HEK293 (cell line): ENCODE measurements around the gene CACNA2D3.

ENCODE experiments used
- CTCF ChIA-PET: fragments of 350-600 bp; formaldehyde crosslinking; extraction: SDS; loops from one replicate; lab custom pipeline; 2021; ENCODE audit warnings: antibody characterized with exemption; lab: Yijun Ruan, JAX
- POLR2A ChIA-PET: fragments of 300-600 bp; formaldehyde crosslinking; extraction: SDS; loops from one replicate; lab custom pipeline; 2020; ENCODE audit warnings: antibody characterized with exemption, inconsistent platforms; lab: Yijun Ruan, JAX
- H3K27ac ChIP-seq: fragments of 200-500 bp; sonication (Bioruptor generic); 2 replicates; pipeline ENCODE4 v1.5.1; 2014; ENCODE audit warnings: low read depth, low read length, control low read depth, inconsistent platforms; ENCODE audit errors: extremely low read depth
- H3K36me3 ChIP-seq, 2 experiments: fragments of 200-500 bp in 1 of 2; sonication (Bioruptor generic) in 1 of 2; 1 replicate in 1 of 2; 2 replicates in 1 of 2; pipeline ENCODE4 v1.5.1; 2014 to 2017; ENCODE audit warnings: inconsistent platforms in 2 of 2, low read length in 2 of 2; ENCODE audit not compliant: control insufficient read depth in 2 of 2, insufficient read depth in 1 of 2
- H3K4me1 ChIP-seq: fragments of 200-500 bp; sonication (Bioruptor generic); 2 replicates; pipeline ENCODE4 v1.5.1; 2014; ENCODE audit warnings: mild to moderate bottlenecking, low read length, inconsistent platforms; ENCODE audit not compliant: control insufficient read depth, insufficient read depth
- H3K4me3 ChIP-seq: 2 replicates; pipeline ENCODE4 v1.5.1; 2011; ENCODE audit warnings: low read depth, mild to moderate bottlenecking, control low read depth, low read length, moderate library complexity
- H3K9me3 ChIP-seq: fragments of 200-500 bp; sonication (Bioruptor generic); 2 replicates; pipeline ENCODE4 v1.5.1; 2014; ENCODE audit warnings: low read depth, low read length, inconsistent platforms; ENCODE audit not compliant: control insufficient read depth, insufficient read depth
- SCRT1 ChIP-seq: fragments of 450-650 bp; formaldehyde crosslinking; IDR thresholded peaks from 2 replicates; pipeline ENCODE4 v1.5.1; 2016; ENCODE audit warnings: missing biosample characterization, missing genetic modification characterization, borderline replicate concordance
- SCRT2 ChIP-seq: fragments of 450-650 bp; formaldehyde crosslinking; IDR thresholded peaks from 2 replicates; pipeline ENCODE4 v1.5.1; 2016; ENCODE audit warnings: missing biosample characterization, missing genetic modification characterization
- ZBTB20 ChIP-seq: fragments of 450-650 bp; formaldehyde crosslinking; IDR thresholded peaks from 2 replicates; pipeline ENCODE4 v1.5.1; 2016; ENCODE audit warnings: missing biosample characterization, missing genetic modification characterization
- ZEB2 ChIP-seq: fragments of 450-650 bp; formaldehyde crosslinking; IDR thresholded peaks from 2 replicates; pipeline ENCODE4 v1.5.1; 2016; ENCODE audit warnings: missing biosample characterization, missing genetic modification characterization
- ZFP69B ChIP-seq: fragments of 450-650 bp; formaldehyde crosslinking; IDR thresholded peaks from 2 replicates; pipeline ENCODE4 v1.5.1; 2016; ENCODE audit warnings: missing biosample characterization, missing genetic modification characterization
- ZNF146 ChIP-seq: fragments of 450-650 bp; formaldehyde crosslinking; IDR thresholded peaks from 2 replicates; pipeline ENCODE4 v1.5.1; 2016; ENCODE audit warnings: missing biosample characterization, missing genetic modification characterization
- ZNF184 ChIP-seq: fragments of 450-650 bp; IDR thresholded peaks from 2 replicates; pipeline ENCODE4 v1.5.1; 2018; ENCODE audit warnings: missing biosample characterization, mild to moderate bottlenecking, missing genetic modification characterization
- ZNF292 ChIP-seq: fragments of 450-650 bp; formaldehyde crosslinking; IDR thresholded peaks from 2 replicates; pipeline ENCODE4 v1.5.1; 2016; ENCODE audit warnings: low read depth, missing biosample characterization, missing genetic modification characterization, borderline replicate concordance
- ZNF335 ChIP-seq: fragments of 450-650 bp; formaldehyde crosslinking; conservative IDR thresholded peaks from 2 replicates; pipeline ENCODE4 v1.5.1; 2016; ENCODE audit warnings: missing biosample characterization, missing genetic modification characterization
- ZNF416 ChIP-seq: fragments of 450-650 bp; formaldehyde crosslinking; IDR thresholded peaks from 2 replicates; pipeline ENCODE4 v1.5.1; 2016; ENCODE audit warnings: missing biosample characterization, missing genetic modification characterization
- ZNF423 ChIP-seq: fragments of 450-650 bp; formaldehyde crosslinking; IDR thresholded peaks from 2 replicates; pipeline ENCODE4 v1.5.1; 2016; ENCODE audit warnings: missing biosample characterization, missing genetic modification characterization
- ZNF707 ChIP-seq: fragments of 450-650 bp; formaldehyde crosslinking; IDR thresholded peaks from 2 replicates; pipeline ENCODE4 v1.5.1; 2016; ENCODE audit warnings: missing biosample characterization, missing genetic modification characterization
- ZNF768 ChIP-seq: fragments of 450-650 bp; formaldehyde crosslinking; IDR thresholded peaks from 2 replicates; pipeline ENCODE4 v1.5.1; 2018; ENCODE audit warnings: missing biosample characterization, mild to moderate bottlenecking, missing genetic modification characterization
- ZNF843 ChIP-seq: fragments of 450-650 bp; formaldehyde crosslinking; IDR thresholded peaks from 2 replicates; pipeline ENCODE4 v1.5.1; 2016; ENCODE audit warnings: missing biosample characterization, missing genetic modification characterization
- ZSCAN30 ChIP-seq: fragments of 450-650 bp; IDR thresholded peaks from 2 replicates; pipeline ENCODE4 v1.5.1; 2018; ENCODE audit warnings: missing biosample characterization, mild to moderate bottlenecking, missing genetic modification characterization, moderate library complexity
- ZXDB ChIP-seq: fragments of 450-650 bp; formaldehyde crosslinking; IDR thresholded peaks from 2 replicates; pipeline ENCODE4 v1.5.1; 2016; ENCODE audit warnings: missing biosample characterization, missing genetic modification characterization
- TF ChIP-seq, protein P1 (sequence below): fragments of 450-650 bp; formaldehyde crosslinking; IDR thresholded peaks from 2 replicates; pipeline ENCODE4 v1.5.1; 2016; ENCODE audit warnings: missing biosample characterization, missing genetic modification characterization
- TF ChIP-seq, protein P2 (sequence below): fragments of 450-650 bp; formaldehyde crosslinking; IDR thresholded peaks from 2 replicates; pipeline ENCODE4 v1.5.1; 2016; ENCODE audit warnings: missing biosample characterization, missing genetic modification characterization
- TF ChIP-seq, protein P3 (sequence below): fragments of 450-650 bp; formaldehyde crosslinking; IDR thresholded peaks from 2 replicates; pipeline ENCODE4 v1.5.1; 2017; ENCODE audit warnings: missing biosample characterization, missing genetic modification characterization
- TF ChIP-seq, protein P4 (sequence below): fragments of 450-650 bp; formaldehyde crosslinking; IDR thresholded peaks from 2 replicates; pipeline ENCODE4 v1.5.1; 2016; ENCODE audit warnings: missing biosample characterization, missing genetic modification characterization
- TF ChIP-seq, protein P5 (sequence below): fragments of 450-650 bp; formaldehyde crosslinking; IDR thresholded peaks from 2 replicates; pipeline ENCODE4 v1.5.1; 2017; ENCODE audit warnings: missing biosample characterization, mild to moderate bottlenecking, missing genetic modification characterization, moderate library complexity

CACNA2D3 gene

DNA sequence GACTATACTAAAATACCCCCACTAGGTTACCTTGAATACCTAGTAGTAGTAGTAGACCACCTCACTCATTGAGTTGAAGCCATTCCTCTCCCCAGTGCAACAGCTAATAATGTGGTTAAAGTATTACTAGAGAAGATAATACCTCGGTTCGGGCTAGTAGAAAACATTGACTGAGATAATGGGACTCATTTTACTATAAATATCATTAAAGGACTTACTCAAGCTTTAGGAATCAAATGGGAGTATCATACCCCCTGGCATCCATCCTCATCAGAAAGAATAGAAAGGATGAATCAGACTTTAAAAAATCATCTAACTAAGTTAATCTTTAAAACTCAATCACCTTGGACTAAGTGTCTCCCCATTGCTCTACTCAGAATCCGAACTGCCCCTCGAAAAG, 49.0 kb upstream of the CACNA2D3 start:
- ChIA-PET POLR2A (no interaction called here), CTCF (no interaction called here)
- Histone ChIP-seq H3K9me3 (no peaks in the 10 kb centered on the region), H3K36me3 (no peaks in the 10 kb centered on the region), H3K27ac (no peak overlapping the region), H3K4me1 (no peaks in the 10 kb centered on the region), H3K4me3 (no peak overlapping the region)
- TF ChIP-seq, protein P1, sequence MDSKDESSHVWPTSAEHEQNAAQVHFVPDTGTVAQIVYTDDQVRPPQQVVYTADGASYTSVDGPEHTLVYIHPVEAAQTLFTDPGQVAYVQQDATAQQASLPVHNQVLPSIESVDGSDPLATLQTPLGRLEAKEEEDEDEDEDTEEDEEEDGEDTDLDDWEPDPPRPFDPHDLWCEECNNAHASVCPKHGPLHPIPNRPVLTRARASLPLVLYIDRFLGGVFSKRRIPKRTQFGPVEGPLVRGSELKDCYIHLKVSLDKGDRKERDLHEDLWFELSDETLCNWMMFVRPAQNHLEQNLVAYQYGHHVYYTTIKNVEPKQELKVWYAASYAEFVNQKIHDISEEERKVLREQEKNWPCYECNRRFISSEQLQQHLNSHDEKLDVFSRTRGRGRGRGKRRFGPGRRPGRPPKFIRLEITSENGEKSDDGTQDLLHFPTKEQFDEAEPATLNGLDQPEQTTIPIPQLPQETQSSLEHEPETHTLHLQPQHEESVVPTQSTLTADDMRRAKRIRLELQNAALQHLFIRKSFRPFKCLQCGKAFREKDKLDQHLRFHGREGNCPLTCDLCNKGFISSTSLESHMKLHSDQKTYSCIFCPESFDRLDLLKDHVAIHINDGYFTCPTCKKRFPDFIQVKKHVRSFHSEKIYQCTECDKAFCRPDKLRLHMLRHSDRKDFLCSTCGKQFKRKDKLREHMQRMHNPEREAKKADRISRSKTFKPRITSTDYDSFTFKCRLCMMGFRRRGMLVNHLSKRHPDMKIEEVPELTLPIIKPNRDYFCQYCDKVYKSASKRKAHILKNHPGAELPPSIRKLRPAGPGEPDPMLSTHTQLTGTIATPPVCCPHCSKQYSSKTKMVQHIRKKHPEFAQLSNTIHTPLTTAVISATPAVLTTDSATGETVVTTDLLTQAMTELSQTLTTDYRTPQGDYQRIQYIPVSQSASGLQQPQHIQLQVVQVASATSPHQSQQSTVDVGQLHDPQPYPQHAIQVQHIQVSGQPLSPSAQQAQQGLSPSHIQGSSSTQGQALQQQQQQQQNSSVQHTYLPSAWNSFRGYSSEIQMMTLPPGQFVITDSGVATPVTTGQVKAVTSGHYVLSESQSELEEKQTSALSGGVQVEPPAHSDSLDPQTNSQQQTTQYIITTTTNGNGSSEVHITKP (tag by site-specific recombination), result no peak
- TF ChIP-seq ZNF843 (tag by site-specific recombination) (no peak), SCRT2 (tag by site-specific recombination) (no peak), ZNF292 (tag by site-specific recombination) (no peak), ZFP69B (tag by site-specific recombination) (no peak), ZBTB20 (tag by site-specific recombination) (no peak), ZNF768 (tag by site-specific recombination) (no peak)
- TF ChIP-seq, protein P2, sequence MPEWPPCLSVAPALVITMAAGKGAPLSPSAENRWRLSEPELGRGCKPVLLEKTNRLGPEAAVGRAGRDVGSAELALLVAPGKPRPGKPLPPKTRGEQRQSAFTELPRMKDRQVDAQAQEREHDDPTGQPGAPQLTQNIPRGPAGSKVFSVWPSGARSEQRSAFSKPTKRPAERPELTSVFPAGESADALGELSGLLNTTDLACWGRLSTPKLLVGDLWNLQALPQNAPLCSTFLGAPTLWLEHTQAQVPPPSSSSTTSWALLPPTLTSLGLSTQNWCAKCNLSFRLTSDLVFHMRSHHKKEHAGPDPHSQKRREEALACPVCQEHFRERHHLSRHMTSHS, result no peak
- TF ChIP-seq, protein P3, sequence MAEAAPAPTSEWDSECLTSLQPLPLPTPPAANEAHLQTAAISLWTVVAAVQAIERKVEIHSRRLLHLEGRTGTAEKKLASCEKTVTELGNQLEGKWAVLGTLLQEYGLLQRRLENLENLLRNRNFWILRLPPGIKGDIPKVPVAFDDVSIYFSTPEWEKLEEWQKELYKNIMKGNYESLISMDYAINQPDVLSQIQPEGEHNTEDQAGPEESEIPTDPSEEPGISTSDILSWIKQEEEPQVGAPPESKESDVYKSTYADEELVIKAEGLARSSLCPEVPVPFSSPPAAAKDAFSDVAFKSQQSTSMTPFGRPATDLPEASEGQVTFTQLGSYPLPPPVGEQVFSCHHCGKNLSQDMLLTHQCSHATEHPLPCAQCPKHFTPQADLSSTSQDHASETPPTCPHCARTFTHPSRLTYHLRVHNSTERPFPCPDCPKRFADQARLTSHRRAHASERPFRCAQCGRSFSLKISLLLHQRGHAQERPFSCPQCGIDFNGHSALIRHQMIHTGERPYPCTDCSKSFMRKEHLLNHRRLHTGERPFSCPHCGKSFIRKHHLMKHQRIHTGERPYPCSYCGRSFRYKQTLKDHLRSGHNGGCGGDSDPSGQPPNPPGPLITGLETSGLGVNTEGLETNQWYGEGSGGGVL (tag by site-specific recombination), result no peak
- TF ChIP-seq, protein P4, sequence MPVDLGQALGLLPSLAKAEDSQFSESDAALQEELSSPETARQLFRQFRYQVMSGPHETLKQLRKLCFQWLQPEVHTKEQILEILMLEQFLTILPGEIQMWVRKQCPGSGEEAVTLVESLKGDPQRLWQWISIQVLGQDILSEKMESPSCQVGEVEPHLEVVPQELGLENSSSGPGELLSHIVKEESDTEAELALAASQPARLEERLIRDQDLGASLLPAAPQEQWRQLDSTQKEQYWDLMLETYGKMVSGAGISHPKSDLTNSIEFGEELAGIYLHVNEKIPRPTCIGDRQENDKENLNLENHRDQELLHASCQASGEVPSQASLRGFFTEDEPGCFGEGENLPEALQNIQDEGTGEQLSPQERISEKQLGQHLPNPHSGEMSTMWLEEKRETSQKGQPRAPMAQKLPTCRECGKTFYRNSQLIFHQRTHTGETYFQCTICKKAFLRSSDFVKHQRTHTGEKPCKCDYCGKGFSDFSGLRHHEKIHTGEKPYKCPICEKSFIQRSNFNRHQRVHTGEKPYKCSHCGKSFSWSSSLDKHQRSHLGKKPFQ (tag by site-specific recombination), result no peak

DNA sequence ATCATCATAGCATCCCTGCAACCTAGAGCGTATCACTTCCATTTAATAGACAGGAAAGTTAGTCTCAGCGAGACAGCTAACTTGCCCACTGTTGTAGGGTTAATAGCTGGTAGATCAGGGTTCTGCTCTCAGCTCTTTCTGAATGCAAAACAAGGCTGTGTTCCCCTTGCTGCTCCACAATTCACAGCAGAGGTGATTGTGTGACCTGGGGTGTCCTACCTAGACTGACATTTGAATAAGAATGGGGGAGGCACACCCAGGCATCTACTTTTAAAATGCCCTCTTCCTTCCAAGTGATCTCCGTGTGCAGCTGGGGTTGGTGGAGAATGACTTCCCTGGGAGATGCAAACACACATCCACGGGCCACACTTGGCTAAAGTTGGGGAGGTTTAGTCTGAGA, 43.0 kb upstream of the CACNA2D3 start:
- Histone ChIP-seq H3K4me3 (no peak overlapping the region), H3K4me1 (no peaks in the 10 kb centered on the region), H3K36me3 (peaks cover 0 to 2% of the 10 kb centered on the region in 2 experiments; a peak in 1 of 3 replicates), H3K9me3 (no peaks in the 10 kb centered on the region), H3K27ac (no peak overlapping the region)
- CTCF ChIA-PET, result no interaction called here
- TF ChIP-seq ZXDB, result no peak
- TF ChIP-seq ZNF146 (tag by site-specific recombination), result no peak
- POLR2A ChIA-PET, result no interaction called here

DNA sequence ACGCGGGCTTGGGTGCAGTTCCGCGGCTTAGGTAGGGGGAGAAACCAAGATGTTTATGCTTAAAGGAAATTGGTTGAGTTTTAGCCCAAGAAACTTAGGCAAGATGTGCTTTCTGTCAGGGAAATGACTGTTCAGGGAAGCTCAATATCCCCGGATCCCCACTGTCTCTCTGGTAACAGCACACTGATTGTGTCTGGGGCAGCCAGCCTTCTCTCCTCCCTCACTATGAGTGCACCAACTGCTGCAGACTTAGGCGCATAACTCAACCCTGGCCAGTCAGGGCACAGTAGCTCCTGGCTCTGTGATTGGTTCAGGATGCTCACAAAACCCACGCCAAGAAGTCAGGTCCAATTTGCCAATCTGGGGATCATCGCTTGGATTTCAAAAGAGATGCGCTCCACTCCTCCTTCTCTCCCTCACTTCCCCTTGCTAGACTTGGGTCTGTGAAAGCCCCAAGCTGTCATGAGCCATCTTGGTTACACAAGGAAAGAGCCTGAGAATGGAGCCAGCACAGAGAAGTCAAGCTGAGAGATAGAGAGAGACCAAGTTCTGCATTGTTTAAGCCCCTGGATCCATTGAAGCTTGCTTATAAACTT, 42.5 kb upstream of the CACNA2D3 start:
- H3K4me1 ChIP-seq, result no peaks in the 10 kb centered on the region
- ChIA-PET CTCF (no interaction called here), POLR2A (no interaction called here)
- no peak overlapping the region for H3K4me3 ChIP-seq
- peaks cover 0 to 2% of the 10 kb centered on the region in 2 experiments; a peak in 1 of 3 replicates for H3K36me3 ChIP-seq
- H3K27ac ChIP-seq, result no peak overlapping the region
- no peaks in the 10 kb centered on the region for H3K9me3 ChIP-seq
- TF ChIP-seq ZNF335 (tag by site-specific recombination) (no peak), ZNF184 (no peak), ZEB2 (no peak), ZNF423 (tag by site-specific recombination) (no peak), ZNF416 (no peak), SCRT1 (tag by site-specific recombination) (no peak), ZSCAN30 (tag by site-specific recombination) (no peak), ZNF707 (tag by site-specific recombination) (no peak)
- TF ChIP-seq, protein P5, sequence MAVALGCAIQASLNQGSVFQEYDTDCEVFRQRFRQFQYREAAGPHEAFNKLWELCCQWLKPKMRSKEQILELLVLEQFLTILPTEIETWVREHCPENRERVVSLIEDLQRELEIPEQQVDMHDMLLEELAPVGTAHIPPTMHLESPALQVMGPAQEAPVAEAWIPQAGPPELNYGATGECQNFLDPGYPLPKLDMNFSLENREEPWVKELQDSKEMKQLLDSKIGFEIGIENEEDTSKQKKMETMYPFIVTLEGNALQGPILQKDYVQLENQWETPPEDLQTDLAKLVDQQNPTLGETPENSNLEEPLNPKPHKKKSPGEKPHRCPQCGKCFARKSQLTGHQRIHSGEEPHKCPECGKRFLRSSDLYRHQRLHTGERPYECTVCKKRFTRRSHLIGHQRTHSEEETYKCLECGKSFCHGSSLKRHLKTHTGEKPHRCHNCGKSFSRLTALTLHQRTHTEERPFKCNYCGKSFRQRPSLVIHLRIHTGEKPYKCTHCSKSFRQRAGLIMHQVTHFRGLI (tag by site-specific recombination), result no peak
- TF ChIP-seq, protein P4 (tag by site-specific recombination), result no peak
